ENCODE data around the gene RRN3. TPM values are rescaled to one million over a fixed set of nuclear protein-coding genes. Genes with fewer than 3 reads are reported as not detected.
"Not testable (repeated sequence)": the region's sequence is repeated elsewhere in the genome, so short reads cannot be mapped to it uniquely, and the experiment has no call there.

RRN3 gene, protein sequence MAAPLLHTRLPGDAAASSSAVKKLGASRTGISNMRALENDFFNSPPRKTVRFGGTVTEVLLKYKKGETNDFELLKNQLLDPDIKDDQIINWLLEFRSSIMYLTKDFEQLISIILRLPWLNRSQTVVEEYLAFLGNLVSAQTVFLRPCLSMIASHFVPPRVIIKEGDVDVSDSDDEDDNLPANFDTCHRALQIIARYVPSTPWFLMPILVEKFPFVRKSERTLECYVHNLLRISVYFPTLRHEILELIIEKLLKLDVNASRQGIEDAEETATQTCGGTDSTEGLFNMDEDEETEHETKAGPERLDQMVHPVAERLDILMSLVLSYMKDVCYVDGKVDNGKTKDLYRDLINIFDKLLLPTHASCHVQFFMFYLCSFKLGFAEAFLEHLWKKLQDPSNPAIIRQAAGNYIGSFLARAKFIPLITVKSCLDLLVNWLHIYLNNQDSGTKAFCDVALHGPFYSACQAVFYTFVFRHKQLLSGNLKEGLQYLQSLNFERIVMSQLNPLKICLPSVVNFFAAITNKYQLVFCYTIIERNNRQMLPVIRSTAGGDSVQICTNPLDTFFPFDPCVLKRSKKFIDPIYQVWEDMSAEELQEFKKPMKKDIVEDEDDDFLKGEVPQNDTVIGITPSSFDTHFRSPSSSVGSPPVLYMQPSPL
- total RNA-seq (10 to 100 TPM; 47.1 to 48.8 TPM), polyA plus RNA-seq (10 to 100 TPM; 22.9 to 30.5 TPM)

DNA sequence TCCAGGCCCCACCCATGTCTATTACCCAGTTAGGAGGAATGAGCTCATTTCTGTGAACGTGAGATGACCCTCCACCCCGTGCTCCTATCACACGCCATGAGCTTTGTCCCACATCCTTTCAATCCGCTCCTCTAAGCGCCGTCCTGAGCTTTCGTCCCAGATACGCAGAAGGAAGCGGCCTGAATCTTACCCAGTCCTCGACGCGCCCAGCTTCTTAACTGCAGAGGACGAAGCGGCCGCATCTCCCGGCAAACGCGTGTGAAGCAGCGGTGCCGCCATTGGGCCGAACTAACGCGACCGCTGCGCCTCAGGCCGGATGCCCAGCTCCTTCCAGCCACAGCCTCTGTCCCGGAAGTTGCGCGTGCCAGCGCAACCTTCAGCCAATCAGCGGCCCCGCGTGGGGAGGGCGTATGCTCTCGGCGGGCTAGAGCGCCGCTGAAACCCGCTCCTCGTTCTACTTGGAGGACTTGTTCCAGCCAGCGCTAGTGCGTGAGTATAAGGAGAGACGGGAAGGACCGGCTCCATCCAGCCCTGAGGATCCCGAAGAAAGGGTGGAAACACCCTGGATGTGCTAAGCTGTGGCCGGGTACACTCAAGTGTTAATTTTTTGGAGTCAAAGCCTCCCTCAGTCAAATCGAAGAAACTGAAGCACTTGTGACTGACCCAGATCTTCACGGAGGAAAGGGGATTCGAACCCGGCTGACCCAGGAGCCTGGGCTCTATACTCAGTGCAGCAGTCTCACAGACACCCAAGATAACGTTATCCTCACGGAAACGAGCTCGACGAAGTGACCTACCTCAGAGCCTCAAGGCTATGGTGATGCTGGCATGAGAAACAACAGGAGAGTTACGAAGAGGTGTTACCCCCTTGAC lies at the start of gene RRN3:
Gene RRN3 (minus strand): TSS at position 318 of the 873 bp plus-strand sequence. CDS start 39 bp downstream, at position 279.
- peak; percentile 78 to 84 (median 82) for DNase-seq
- peaks cover 12% of the 10 kb centered on the region for H3K4me1 ChIP-seq (ENCODE audit: insufficient read depth, low read length)
- intact Hi-C loops (cut with micrococcal nuclease), result loop anchor here (10.0 kb wide), 1 partner anchor 459 kb away; the partner anchor contains the start of genes BFAR and PARN
- H3K27ac ChIP-seq (ENCODE audit: low read depth, low read length), result peak within 1 kb of the TSS; percentile 71
- H3K36me3 ChIP-seq (ENCODE audit: insufficient read depth, low read length); H3K27me3 Mint-ChIP-seq; CTCF ChIA-PET (ENCODE audit: partially characterized antibody); H3K9me3 ChIP-seq (ENCODE audit: control insufficient read depth in 1 of 2, low read length in 2 of 2); H3K27me3 ChIP-seq (ENCODE audit: insufficient read depth, low read length); H3K9me3 Mint-ChIP-seq: not testable (repeated sequence)
- peak within 1 kb of the TSS; percentile 92 to 94 for H3K4me3 ChIP-seq (ENCODE audit: low read length in 2 of 2)
- Mint-ChIP-seq H3K36me3 (peaks cover 0 to 26% of the 10 kb centered on the region in 2 donors), H3K4me1 (peaks cover 15 to 36% (median 23%) of the 10 kb centered on the region in 4 donors), H3K27ac (peak within 1 kb of the TSS; percentile 93 to 98 (median 97)), H3K4me3 (peak within 1 kb of the TSS; percentile 95 to 98 (median 98))
- POLR2A ChIA-PET (ENCODE audit: partially characterized antibody), result interaction anchor here (0.6 to 0.9 kb wide), 3 partner anchors 37 to 940 kb away, joined by 3 read pairs; no protein-coding TSS in a partner anchor

DNA sequence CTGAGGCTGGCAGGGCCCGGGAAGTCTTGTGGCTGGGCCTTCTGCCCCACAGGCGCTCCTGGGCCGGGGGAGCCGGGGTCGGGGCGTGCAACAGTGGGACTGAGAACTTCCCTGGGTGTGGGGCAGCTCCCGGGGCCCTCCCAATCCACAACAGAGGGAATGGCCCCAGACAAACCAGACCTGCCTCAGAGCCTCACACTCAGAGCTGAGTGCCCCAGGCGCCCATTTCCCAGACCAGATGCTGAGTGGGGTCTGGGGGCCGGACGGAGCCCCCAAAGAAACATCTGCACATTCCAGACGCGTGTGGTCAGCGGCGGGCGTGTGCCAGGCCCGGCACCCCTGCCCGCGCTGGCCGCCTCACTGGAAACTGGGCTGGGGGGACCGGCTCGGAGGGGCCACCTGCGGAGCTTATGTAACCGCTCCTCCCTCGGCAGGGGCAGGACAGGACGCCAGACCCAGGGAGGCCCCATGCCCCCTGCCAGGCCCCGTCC lies 49.6 kb upstream of the RRN3 start:
- H3K9me3 ChIP-seq (ENCODE audit: control insufficient read depth in 1 of 2, low read length in 2 of 2); H3K9me3 Mint-ChIP-seq; POLR2A ChIA-PET (ENCODE audit: partially characterized antibody); H3K27ac Mint-ChIP-seq; H3K27me3 ChIP-seq (ENCODE audit: insufficient read depth, low read length); DNase-seq; H3K27me3 Mint-ChIP-seq; H3K36me3 ChIP-seq (ENCODE audit: insufficient read depth, low read length); H3K4me3 Mint-ChIP-seq; H3K27ac ChIP-seq (ENCODE audit: low read depth, low read length); CTCF ChIA-PET (ENCODE audit: partially characterized antibody); intact Hi-C loops (cut with micrococcal nuclease); H3K36me3 Mint-ChIP-seq; H3K4me3 ChIP-seq (ENCODE audit: low read length in 2 of 2); H3K4me1 ChIP-seq (ENCODE audit: insufficient read depth, low read length): not testable (repeated sequence)
- peaks cover 0 to 10% (median under 1%) of the 10 kb centered on the region in 4 donors for H3K4me1 Mint-ChIP-seq

DNA sequence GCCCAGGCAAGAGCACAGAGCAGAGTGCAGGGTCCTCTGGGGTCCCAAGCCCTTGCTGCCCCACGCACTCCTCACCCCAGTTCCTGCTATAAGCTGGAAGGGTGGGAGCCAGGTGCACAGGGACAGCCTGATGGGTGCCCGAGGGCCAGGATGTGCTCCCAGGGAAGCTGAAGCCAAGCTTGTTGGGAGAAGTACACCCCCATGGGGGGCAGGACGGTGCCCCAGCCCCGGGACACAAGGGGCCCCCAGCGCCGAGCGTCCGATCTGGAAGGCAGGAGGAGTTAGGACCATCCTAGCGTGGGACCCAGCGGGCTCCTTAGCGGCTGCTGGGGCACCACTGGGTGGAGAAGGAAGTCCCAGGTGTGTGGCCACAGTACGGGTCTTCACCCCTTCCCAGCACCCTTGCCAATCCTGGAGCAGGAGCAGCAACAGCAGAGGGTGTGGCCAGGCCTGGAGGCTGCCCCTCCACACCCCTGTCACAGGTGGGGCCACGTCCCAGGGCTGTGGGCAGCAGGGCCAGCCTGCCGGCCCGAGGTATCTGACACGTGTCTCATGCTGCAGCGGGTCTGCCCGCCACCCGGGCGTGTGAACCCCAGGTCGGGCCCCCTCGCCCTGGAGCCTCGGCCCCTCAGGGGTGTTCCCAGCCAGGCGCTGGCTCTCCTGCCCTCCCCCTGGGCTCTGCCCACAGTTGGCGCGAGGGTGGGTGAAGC lies 49.0 kb upstream of the RRN3 start:
- H3K4me1 ChIP-seq (ENCODE audit: insufficient read depth, low read length); H3K27me3 ChIP-seq (ENCODE audit: insufficient read depth, low read length); H3K4me3 Mint-ChIP-seq; H3K9me3 ChIP-seq (ENCODE audit: control insufficient read depth in 1 of 2, low read length in 2 of 2); H3K36me3 ChIP-seq (ENCODE audit: insufficient read depth, low read length); H3K27ac ChIP-seq (ENCODE audit: low read depth, low read length); H3K4me3 ChIP-seq (ENCODE audit: low read length in 2 of 2); CTCF ChIA-PET (ENCODE audit: partially characterized antibody); H3K9me3 Mint-ChIP-seq; POLR2A ChIA-PET (ENCODE audit: partially characterized antibody); DNase-seq; intact Hi-C loops (cut with micrococcal nuclease); H3K27me3 Mint-ChIP-seq; H3K27ac Mint-ChIP-seq; H3K36me3 Mint-ChIP-seq: not testable (repeated sequence)
- H3K4me1 Mint-ChIP-seq, result peaks cover 0 to 10% (median under 1%) of the 10 kb centered on the region in 4 donors

DNA sequence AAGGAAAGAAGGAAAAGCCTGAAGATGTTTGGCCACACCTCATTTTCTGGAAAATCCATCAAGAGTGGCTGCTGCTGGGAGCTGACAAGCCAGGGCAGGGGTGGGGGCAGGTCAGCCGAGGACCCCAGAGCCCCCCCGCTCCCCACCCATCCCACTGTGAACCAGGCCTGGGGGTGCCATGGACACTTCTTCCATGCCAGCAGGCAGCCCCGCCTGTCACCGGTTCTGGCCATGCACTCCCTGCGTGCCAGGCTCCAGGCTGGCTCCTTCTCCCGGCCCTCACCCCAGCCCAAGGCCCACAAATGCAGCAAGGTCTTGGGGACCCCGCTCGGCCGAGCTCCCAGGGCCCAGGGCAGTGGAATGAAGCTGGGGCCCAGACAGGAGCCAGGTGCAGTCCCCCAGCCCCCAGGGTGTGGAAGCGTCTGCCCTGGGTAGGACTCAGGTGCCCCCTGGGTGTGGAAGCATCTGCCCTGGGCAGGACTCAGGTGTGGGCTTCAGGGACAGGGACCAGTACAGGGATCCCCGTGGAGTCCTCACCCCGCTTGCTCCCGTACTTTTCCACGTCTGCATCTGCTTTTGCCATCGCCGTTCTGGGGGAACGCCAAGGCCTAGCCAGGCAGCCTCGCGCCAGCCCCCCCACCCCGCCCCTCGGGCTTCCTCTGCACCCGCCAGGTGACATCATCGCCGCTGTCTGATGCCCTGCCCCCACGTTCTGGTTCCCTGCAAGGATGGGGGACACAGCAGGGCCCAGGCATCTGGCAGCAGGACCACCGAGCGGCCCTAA lies 48.2 kb upstream of the RRN3 start:
- H3K27ac Mint-ChIP-seq; CTCF ChIA-PET (ENCODE audit: partially characterized antibody); H3K27me3 ChIP-seq (ENCODE audit: insufficient read depth, low read length); H3K36me3 ChIP-seq (ENCODE audit: insufficient read depth, low read length); DNase-seq; H3K4me3 Mint-ChIP-seq; H3K27ac ChIP-seq (ENCODE audit: low read depth, low read length); H3K4me3 ChIP-seq (ENCODE audit: low read length in 2 of 2); intact Hi-C loops (cut with micrococcal nuclease); H3K4me1 ChIP-seq (ENCODE audit: insufficient read depth, low read length); H3K27me3 Mint-ChIP-seq; H3K9me3 ChIP-seq (ENCODE audit: control insufficient read depth in 1 of 2, low read length in 2 of 2); POLR2A ChIA-PET (ENCODE audit: partially characterized antibody); H3K36me3 Mint-ChIP-seq; H3K9me3 Mint-ChIP-seq: not testable (repeated sequence)
- peaks cover 0 to 10% (median under 1%) of the 10 kb centered on the region in 4 donors for H3K4me1 Mint-ChIP-seq

DNA sequence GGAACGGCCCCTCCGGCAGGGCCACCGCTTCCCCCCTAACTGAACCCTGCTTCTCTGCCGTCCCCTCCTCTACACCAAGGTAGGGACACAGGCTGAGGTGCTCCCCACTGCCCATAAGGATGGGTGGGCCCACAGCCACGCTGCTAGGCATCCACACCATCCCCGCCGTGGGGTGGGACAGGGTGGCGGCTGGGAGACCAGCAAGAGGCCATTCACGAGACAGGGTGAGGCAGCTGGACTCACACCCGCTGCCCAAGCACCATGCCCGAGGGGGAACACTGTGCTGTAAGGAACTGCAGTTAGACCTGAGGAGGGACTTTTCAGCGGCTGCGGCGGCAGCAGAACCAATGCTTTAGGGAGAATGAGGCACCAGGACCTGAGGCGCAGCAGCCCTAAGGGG lies 47.5 kb upstream of the RRN3 start:
- Mint-ChIP-seq H3K27ac (peak overlapping the region in 1 of 7 donors; percentile 10), H3K36me3 (no peaks in the 10 kb centered on the region)
- CTCF ChIA-PET (ENCODE audit: partially characterized antibody), result no interaction called here

DNA sequence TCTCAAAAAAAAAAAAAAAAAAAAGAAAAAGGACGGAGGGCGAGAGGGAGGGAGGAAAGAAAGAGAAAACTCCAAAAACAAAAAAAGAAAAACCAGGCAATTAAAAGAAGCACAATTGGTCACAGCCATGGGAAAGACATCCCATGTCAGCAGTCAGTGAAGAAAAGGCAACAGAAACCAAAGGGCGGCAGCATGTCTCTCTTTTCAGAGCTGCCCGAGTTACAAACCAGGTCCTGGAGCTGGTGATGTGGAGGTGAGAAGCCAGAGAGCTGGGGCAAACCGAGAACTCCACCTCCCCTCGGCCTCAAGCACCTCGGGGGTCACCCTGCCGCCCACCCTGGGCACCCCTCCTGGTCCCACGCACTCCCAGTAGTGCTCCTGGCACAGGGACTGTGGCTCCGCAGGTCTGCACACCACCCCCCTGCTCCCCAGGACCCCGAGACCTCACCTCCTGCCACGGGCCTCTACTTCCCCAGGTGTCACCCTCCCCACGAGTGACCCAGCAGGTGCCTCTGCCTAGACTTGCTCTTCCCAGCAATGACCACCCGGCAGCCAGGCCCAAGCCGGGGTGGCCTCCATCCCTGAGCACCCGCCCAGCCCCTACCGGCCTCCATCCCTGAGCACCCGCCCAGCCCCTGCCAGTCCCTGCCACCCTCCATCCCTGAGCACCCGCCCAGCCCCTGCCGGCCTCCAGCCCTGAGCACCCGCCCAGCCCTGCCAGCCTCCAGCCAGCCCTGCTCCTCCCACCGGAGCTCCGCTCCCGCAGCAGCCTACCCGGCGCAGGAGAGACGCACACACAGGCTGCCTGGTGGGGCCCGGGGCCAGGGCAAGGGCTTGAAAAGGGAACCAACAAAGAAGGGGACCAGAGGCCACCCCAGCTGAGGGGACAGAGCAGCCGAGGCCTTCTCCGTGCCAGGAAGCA lies 46.6 kb upstream of the RRN3 start:
- H3K4me1 ChIP-seq (ENCODE audit: insufficient read depth, low read length); H3K4me3 Mint-ChIP-seq; H3K27ac ChIP-seq (ENCODE audit: low read depth, low read length); H3K4me1 Mint-ChIP-seq; POLR2A ChIA-PET (ENCODE audit: partially characterized antibody); CTCF ChIA-PET (ENCODE audit: partially characterized antibody); H3K36me3 ChIP-seq (ENCODE audit: insufficient read depth, low read length); intact Hi-C loops (cut with micrococcal nuclease); H3K9me3 Mint-ChIP-seq; H3K27me3 Mint-ChIP-seq; H3K27me3 ChIP-seq (ENCODE audit: insufficient read depth, low read length); H3K36me3 Mint-ChIP-seq; H3K9me3 ChIP-seq (ENCODE audit: control insufficient read depth in 1 of 2, low read length in 2 of 2); H3K4me3 ChIP-seq (ENCODE audit: low read length in 2 of 2): not testable (repeated sequence)
- peak overlapping the region in 1 of 7 donors; percentile 22 for H3K27ac Mint-ChIP-seq
- DNase-seq, result peak in 1 of 5 donors; percentile 38

More for the DNA sequence above, 47.5 kb upstream of the RRN3 start:
- Histone ChIP-seq H3K9me3 (ENCODE audit: control insufficient read depth in 1 of 2, low read length in 2 of 2) (no peaks in the 10 kb centered on the region), H3K4me3 (ENCODE audit: low read length in 2 of 2) (no peak overlapping the region), H3K4me1 (ENCODE audit: insufficient read depth, low read length) (no peaks in the 10 kb centered on the region), H3K27ac (ENCODE audit: low read depth, low read length) (no peak overlapping the region), H3K27me3 (ENCODE audit: insufficient read depth, low read length) (no peaks in the 10 kb centered on the region), H3K36me3 (ENCODE audit: insufficient read depth, low read length) (no peaks in the 10 kb centered on the region)
- intact Hi-C loops (cut with micrococcal nuclease), result no loop called here
- POLR2A ChIA-PET (ENCODE audit: partially characterized antibody), result no interaction called here
- H3K4me3 Mint-ChIP-seq, result no peak overlapping the region
- H3K9me3 Mint-ChIP-seq, result no peaks in the 10 kb centered on the region
- H3K27me3 Mint-ChIP-seq, result no peaks in the 10 kb centered on the region
- no peak for DNase-seq
- H3K4me1 Mint-ChIP-seq, result peaks cover 0 to 10% (median under 1%) of the 10 kb centered on the region in 4 donors

Measured in CD4-positive, alpha-beta memory T cell (primary cell).